ENCODE data around the gene CD302. TPM values are rescaled to one million over a fixed set of nuclear protein-coding genes. Genes with fewer than 3 reads are reported as not detected.
A peak's percentile ranks its signal among the peaks of the same experiment; 100 is the strongest.
"Not testable (repeated sequence)": the region's sequence is repeated elsewhere in the genome, so short reads cannot be mapped to it uniquely, and the experiment has no call there.

CD302 gene
- 34.6 TPM for total RNA-seq

DNA sequence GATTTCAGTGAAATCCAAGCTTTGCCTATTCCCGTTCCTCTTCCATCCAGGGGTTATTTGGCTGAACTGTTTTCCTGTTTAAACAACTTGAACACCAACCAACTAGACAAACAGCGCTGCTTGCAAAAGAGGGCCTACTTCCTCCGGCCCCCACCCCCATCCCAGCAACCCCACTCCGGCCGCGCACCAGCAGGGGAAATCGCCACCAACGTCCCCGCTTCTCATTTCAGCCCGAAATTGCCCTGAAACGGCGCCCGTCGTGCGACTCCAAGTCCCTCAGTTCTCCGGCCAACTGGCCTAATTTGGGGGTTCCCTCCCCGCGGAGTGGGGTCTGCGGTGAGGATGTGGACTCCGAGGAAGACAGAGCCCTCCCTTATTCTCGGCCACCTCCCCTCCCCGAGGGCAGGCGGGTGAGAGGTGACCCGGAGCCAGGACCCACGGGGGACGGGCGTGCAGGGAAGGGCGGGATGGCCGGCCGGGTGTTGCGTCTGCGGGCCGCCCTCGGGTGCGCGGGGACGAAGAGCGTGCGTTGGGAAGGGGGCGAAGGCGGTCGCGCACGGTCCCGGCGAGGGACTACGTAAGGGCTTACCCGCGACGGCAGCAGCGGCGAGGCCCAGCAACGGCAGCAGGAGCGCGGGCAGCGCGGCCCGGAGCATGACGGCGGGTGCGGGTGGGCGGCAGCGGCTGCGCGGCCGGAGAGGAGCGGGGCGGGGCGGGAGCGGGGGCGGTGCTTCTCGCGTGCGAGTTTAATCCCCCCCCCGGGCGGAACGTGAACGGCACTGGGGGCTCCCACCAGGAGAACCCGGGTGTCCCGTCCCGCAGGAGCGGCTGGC lies at the start of gene CD302:
TSS of gene CD302 (minus strand) at position 666 of the 833 bp plus-strand sequence. CDS start at position 656, 10 bp downstream.
- peak; percentile 57 for DNase-seq (ENCODE audit: low spot score)

- no peak for DNase-seq (ENCODE audit: low spot score)
Measured at GRCh38 chr2:159846564-159846963, 48.6 kb upstream of the CD302 start.

GRCh38 chr2:159840616-159841015 lies 42.6 kb upstream of the CD302 start:
- no peak for DNase-seq (ENCODE audit: low spot score)

GRCh38 chr2:159832858-159833257 lies 34.9 kb upstream of the CD302 start:
- DNase-seq (ENCODE audit: low spot score), result no peak

GRCh38 chr2:159832026-159832425 lies 34.0 kb upstream of the CD302 start:
- no peak for DNase-seq (ENCODE audit: low spot score)

DNA sequence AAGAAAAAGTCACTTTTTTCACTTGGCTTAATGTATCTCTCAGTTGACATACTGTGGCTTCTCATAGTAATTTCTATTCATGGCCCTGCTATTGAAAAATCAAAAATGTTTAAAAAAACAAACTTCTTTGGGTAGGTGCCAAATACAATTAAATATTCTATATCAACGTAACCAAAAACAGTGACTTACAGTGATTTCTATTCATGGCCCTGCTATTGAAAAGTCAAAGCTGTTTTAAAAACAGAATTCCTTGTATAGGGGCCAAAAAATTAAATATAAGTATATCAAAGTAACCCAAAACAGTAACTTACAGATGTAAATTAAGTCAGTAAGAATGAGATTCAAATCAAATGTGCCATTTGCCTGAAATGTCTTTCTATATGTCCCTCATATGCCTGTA lies 31.4 kb upstream of the CD302 start:
- no peak for DNase-seq (ENCODE audit: low spot score)

DNA sequence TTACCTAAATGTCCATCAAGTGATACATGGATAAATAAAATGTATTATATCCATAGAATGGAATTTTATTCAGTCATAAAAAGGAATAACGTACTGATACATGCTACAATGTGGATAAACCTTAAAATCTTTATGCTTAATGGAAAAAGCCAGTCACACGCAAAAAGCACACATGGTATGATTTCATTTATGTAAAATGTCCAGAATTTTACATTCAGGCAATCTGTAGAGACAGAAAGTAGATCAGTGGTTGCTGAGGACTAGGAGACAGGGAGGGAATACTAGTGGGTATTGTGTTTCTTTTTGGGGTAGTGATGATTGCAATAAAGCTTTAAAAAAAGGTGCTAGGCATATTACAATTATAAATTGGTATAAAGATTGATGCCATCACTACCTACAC lies 30.7 kb upstream of the CD302 start:
- DNase-seq (ENCODE audit: low spot score), result no peak

DNA sequence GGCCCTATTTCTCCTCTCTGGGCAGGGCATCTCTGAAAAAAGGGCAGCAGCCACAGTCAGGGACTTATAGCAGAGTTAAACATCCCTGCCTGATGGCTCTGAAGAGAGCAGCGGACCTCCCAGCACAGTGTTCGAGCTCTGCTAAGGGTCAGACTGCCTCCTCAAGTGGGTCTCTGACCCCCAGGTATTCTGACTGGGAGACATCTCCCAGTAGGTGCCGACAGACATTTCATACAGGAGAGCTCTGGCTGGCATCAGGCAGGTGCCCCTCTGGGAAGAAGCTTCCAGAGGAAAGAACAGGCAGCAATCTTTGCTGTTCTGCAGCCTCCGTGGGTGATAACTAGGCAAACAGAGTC lies 24.4 kb upstream of the CD302 start:
- DNase-seq (ENCODE audit: low spot score), result not testable (repeated sequence)

- DNase-seq (ENCODE audit: low spot score), result peak; percentile 16
Measured at GRCh38 chr2:159821775-159822477, 23.9 kb upstream of the CD302 start.

DNA sequence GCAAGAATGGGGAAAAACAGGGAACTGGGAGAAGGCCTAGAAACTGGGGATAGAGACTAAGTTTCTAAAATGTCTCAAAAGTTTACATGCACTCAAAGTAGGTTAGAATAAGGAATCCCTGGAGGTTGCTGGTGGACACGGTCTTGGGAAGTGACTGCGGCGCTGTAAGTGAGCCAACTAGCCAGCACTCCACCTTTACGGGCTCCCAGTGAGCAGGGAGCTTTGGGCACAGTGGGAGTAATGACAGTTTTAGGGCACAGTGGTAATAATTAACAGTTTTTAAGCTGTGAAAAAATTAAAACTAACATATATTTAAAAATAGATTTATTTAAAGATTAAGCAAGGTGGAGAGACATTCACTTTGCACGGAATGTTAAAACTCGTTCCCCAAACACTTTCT lies 20.9 kb upstream of the CD302 start:
- DNase-seq (ENCODE audit: low spot score), result no peak

- DNase-seq (ENCODE audit: low spot score), result no peak
Measured at GRCh38 chr2:159817283-159817682, 19.3 kb upstream of the CD302 start.

DNA sequence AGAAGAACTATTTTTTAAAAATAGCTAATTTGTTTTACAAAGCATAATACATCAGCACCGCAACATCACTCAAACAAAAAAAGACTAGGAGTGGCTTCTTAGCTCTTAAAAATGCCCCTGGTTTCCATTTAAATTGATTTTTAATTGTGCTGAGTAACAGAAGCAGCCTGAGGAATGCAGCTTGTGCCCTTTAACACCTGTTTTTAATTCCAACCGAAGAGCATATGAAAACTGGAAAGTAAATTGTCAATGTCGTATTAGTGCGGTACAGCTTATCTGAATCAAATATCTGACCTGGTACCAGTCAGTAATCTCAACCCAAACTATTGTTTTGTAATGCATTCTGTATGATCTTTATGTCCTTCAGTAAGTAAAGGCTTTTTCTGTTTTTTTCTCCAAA lies 13.2 kb upstream of the CD302 start:
- DNase-seq (ENCODE audit: low spot score), result no peak

- no peak for DNase-seq (ENCODE audit: low spot score)
Measured at GRCh38 chr2:159808032-159808425, 10.0 kb upstream of the CD302 start.

DNA sequence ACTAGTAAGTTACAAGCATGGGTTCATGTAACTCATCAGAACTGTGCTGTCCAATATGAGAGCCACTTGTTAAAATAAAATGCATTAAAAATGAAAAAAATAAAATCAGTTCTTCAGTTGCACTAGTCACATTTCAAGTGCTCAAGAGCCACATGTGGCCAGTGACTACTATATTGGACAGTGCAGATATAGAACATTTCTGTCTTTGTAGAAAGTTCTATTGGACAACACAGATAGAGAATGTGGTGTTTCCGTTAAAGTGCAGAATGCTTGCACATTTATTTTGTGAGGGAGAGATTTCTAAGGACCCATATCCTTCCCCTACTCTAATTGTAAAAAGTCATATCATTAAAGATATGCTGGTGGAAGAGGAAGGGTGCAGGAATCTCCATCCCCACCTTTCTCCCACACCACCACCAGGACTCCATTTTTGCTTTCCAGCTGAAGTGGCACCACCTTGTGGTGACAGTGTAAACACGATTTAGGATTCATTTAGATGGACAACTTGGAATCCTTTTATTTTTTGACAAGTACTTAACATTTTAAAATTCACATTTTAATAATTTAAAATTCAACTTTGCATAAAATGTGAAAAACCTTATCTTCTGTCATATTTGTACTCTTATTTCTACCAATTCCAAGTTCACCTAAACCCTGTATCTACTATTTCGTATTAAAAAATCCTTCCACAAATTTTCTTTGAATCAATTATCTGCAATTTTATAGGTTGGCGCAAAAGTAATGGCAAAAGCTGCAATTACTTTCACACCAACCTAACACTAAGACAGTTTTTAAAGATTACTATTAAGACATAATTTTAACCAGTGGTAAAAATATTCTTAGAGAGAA lies 9.4 kb upstream of the CD302 start:
- DNase-seq (ENCODE audit: low spot score), result no peak

DNA sequence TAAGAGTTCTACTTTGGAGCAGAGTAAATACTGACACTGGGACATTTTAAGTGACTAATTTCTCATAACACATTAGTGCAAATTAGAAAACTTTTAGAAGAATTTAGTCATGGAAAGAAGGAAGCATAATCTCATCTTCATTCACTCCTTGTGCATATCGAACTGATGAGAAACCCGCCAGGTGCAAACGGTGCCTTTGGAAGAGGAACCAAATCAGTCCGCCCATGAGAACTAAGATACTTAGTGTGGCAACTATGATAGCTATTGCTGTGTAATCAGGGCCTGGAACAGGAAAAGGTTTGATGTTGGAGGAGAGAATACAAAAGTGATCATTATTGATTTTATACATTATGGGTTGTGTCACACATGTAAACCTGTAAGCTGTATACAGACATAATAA lies 6.9 kb upstream of the CD302 start:
- no peak for DNase-seq (ENCODE audit: low spot score)

DNA sequence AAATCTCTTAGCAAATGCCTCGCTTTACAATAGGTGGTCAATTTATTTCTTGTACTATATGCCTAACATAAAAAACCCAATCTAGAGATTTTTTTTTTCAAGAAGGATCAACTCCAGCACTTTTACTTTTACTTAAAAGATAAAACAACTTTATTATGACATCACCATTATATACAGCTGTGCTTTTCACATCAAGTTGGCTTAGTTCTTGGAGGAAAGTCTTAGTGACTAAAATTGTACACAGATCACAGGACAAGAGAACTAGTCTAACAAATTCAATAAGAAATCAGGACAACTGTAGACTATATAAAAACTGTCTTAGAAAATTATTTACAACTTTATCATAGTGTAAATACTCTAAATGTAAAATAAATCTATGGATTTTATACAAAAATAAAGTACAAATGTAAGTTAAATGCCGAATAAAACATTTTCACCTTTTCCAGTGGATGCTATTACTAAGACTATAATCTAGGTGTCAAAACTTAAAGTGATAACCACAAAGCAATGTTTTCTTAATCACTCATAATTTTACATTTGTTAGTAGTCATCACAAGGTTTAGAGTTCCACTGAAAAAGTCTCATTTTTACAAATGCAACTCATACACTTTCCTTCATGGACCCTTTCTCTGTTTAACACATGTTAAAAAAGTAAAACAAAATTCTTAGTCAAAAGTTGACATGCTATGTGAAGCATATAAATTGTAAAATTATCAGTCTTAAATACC lies 5.4 kb upstream of the CD302 start:
- DNase-seq (ENCODE audit: low spot score), result no peak

GRCh38 chr2:159802673-159803072 lies 4.7 kb upstream of the CD302 start:
- DNase-seq (ENCODE audit: low spot score), result no peak

DNA sequence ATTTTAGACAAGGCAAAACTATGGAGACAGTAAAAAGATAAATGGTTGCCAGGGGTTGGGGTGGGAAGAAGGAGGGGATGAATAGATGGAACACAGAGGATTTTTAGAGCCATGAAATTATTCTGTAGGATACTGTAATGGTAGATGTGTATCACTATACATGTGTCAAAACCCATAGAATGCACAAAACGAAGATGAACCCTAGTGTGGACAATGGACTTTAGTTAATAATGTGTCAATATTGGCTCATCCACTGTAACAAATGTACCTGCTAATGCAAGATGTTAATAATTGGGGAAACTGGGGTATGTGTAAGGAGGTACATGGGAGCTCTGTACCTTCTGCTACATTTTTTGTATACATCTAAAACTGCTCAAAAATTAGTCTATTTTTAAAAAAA lies 1.8 kb upstream of the CD302 start:
- DNase-seq (ENCODE audit: low spot score), result no peak

GRCh38 chr2:159798376-159798725 lies 343 bp upstream of the CD302 start:
- no peak for DNase-seq (ENCODE audit: low spot score)

DNA sequence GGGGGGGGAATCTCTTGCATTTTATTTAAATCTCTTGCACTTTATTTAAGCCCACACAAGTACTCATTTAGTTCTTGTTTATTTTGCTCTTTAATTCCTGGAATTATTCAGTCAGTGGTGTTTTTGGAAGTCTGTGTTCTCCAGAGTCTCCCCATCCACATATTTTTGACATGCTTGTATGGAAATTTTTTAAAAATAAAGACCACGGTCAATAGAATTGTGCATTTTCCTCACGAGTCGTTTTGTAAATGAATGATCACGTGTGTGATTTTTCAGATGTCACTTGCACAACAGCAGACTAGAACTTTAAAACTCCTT lies 824 bp downstream of the CD302 start:
- no peak for DNase-seq (ENCODE audit: low spot score)

DNA sequence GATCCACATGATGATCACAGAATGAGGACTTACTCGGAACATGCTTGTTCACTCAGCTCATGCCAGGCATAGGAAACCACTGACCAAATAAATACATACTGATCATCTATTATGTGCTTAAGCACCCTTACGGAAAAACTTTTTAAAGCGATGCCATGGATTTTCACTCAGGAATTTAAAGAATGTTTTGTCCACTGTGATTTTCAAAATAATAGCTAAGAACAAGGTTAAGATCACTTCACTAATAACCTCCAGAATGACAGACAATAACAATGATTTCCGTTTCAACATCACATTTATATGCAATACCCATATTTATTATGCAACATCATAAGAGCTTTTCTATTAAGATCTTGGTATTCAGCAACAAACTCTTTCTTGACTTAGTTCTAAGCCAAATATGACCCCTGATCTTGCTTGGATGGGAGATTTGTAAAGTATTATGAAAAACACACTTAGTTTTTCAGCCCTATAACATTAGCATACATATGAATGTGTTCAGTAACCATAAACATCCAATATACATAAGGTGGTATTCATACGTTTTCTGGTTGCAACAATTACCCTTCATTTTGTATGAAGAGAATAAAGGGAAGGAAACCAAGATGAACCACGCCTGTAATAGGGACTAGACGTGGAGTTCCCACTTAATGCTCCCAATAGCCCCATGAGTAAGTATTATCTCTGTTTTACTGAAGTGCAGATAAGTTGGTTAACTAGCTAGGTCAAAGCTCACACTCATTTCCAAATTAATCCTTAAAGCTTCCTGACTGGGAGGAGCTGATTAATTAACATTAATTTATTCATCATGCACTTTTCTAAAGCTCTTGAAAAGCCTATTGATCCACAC lies 1.9 kb downstream of the CD302 start:
- DNase-seq (ENCODE audit: low spot score), result no peak
